Mononuclear cell (primary cell): ENCODE data around the gene MTMR11. TPM values are rescaled to one million over a fixed set of nuclear protein-coding genes. Genes with fewer than 3 reads are reported as not detected.

ENCODE experiments used
- H3K27me3 ChIP-seq: 2 replicates; pipeline ENCODE4 v1.6.0; 2011; ENCODE audit warnings: low read length, control low read depth; ENCODE audit not compliant: insufficient read depth
- H3K4me1 ChIP-seq: 2 replicates; pipeline ENCODE4 v1.5.1; 2011; ENCODE audit warnings: mild to moderate bottlenecking, low read length, control low read depth; ENCODE audit not compliant: insufficient read depth
- H3K4me3 ChIP-seq: 2 replicates; pipeline ENCODE4 v1.5.1; 2011; ENCODE audit warnings: mild to moderate bottlenecking, low read length, moderate library complexity
- H3K9me3 ChIP-seq: 2 replicates; pipeline ENCODE4 v1.5.1; 2011; ENCODE audit warnings: low read depth, mild to moderate bottlenecking, control low read depth, low read length
- total RNA-seq: library from RNA; depleted of rRNA; stranded (reverse); fragments of >200 nt; gene quantifications from one replicate; pipeline ENCODE4 v1.2.3, GENCODE V29; 2012

Gene MTMR11
- total RNA-seq, 1 donor, result 22.9 TPM

DNA sequence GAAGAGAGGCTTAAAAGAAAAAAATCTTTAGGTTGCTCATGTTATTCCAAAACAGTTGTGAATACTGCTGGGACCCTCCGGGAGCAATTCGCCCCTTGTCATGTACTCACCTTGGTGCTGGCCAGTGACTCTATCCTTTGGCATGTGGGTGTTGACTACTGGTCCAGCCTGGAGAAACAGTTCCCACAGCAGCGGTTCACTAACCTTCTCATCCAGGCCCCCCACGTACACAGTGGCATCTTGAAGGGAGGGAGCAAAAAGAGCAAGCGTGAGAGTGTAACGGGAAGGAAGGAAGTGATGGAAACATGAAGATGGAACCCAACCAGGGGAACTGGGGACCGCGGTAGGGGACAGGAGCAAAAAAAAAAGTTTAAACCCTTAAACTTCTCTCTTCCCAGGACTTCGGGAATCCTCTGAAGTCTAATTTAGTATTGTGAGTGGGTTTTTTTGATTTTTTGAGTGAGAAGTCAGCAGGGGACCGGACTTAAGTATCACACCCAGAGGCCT is 9.6 kb downstream of the MTMR11 start:
- peak overlapping the region; percentile 97 for H3K4me3 ChIP-seq
- H3K4me1 ChIP-seq, result peaks cover 59% of the 10 kb centered on the region
- H3K9me3 ChIP-seq, result no peaks in the 10 kb centered on the region
- no peaks in the 10 kb centered on the region for H3K27me3 ChIP-seq

DNA sequence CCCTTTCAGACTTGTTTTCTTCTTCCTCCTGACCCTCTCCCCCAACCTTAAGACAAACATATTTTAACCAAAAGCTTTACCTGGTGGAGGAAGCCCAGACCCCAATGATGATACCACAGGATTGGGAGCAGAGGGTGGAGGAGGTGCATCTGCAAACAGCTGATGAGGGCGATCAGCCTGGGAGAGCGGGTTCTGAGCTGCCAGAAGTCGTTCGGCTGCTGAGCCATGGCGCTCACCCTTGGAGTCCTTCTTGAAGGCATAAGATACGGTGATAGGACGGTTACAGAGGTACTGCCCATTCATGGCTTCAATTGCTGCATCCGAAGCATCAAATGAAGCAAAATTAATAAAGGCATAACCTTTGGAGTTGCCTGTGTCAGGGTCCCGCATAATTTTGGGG is 10.4 kb downstream of the MTMR11 start:
- no peaks in the 10 kb centered on the region for H3K27me3 ChIP-seq
- H3K4me1 ChIP-seq, result peaks cover 51% of the 10 kb centered on the region
- no peak overlapping the region for H3K4me3 ChIP-seq
- H3K9me3 ChIP-seq, result no peaks in the 10 kb centered on the region

DNA sequence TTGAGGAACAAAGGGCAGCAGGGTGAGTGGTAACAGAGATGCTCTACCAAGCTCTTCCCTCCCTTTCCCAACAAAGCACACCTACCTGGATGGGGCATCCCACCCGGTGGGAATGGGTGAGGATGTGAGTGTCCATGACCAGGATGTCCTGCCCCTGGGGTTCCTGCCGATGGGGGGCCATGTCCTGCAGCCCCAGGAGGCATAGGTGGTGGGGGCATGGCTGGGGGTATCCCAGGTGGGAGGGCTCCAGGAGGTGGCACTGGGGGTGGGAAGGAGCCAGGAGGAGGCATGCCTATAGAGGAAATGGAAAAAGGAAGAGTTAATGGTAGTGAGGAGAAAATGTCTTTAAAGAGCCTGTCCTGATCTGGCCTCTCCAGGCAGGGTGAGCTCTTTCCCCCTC is 10.9 kb downstream of the MTMR11 start:
- no peak overlapping the region for H3K4me3 ChIP-seq
- H3K9me3 ChIP-seq, result no peaks in the 10 kb centered on the region
- H3K4me1 ChIP-seq, result peaks cover 45% of the 10 kb centered on the region
- H3K27me3 ChIP-seq, result no peaks in the 10 kb centered on the region

DNA sequence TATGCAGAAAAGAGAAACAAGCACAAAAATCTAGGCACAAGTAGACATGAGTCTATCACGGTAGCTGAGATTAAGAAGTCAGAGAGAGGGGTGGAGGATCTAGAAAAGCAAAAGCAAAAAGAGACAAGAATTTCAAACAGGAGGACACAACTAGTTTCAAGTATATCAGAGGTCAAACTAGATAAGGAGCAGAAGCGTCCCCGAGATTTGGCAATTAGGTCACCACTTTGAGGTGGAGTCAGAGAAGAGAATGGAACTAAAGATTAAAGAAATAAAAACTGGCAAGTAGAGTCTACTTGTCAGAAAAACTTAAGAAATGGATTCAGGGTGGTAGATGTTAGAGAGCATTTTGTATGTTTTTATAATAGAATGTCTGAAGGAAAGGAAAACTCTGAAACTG is 11.3 kb downstream of the MTMR11 start:
- H3K4me3 ChIP-seq, result no peak overlapping the region
- peaks cover 41% of the 10 kb centered on the region for H3K4me1 ChIP-seq
- no peaks in the 10 kb centered on the region for H3K27me3 ChIP-seq
- no peaks in the 10 kb centered on the region for H3K9me3 ChIP-seq

- no peak overlapping the region for H3K4me3 ChIP-seq
- H3K4me1 ChIP-seq, result peaks cover 24% of the 10 kb centered on the region
- no peaks in the 10 kb centered on the region for H3K27me3 ChIP-seq
- H3K9me3 ChIP-seq, result no peaks in the 10 kb centered on the region
Observed at GRCh38 chr1:149923626-149924025, 13.1 kb downstream of the MTMR11 start.

- Histone ChIP-seq H3K4me3 (peak within 1 kb of the TSS; percentile 35), H3K9me3 (no peaks in the 10 kb centered on the region), H3K4me1 (peaks cover 26% of the 10 kb centered on the region), H3K27me3 (peaks cover 2% of the 10 kb centered on the region)
Observed at GRCh38 chr1:149917571-149918144, 19.0 kb downstream of the MTMR11 start, which contains the start of gene SV2A. SV2A (minus strand) TSS chr1:149917844; CDS start chr1:149913840, 4,004 bp downstream.

- Histone ChIP-seq H3K4me3 (no peak overlapping the region), H3K4me1 (peaks cover 26% of the 10 kb centered on the region), H3K9me3 (no peaks in the 10 kb centered on the region), H3K27me3 (peaks cover 2% of the 10 kb centered on the region)
Observed at GRCh38 chr1:149916898-149917252, 19.8 kb downstream of the MTMR11 start.

GRCh38 chr1:149916193-149916897 is 20.3 kb downstream of the MTMR11 start:
- Histone ChIP-seq H3K9me3 (no peaks in the 10 kb centered on the region), H3K27me3 (peaks cover 2% of the 10 kb centered on the region), H3K4me1 (peaks cover 26% of the 10 kb centered on the region), H3K4me3 (no peak overlapping the region)

DNA sequence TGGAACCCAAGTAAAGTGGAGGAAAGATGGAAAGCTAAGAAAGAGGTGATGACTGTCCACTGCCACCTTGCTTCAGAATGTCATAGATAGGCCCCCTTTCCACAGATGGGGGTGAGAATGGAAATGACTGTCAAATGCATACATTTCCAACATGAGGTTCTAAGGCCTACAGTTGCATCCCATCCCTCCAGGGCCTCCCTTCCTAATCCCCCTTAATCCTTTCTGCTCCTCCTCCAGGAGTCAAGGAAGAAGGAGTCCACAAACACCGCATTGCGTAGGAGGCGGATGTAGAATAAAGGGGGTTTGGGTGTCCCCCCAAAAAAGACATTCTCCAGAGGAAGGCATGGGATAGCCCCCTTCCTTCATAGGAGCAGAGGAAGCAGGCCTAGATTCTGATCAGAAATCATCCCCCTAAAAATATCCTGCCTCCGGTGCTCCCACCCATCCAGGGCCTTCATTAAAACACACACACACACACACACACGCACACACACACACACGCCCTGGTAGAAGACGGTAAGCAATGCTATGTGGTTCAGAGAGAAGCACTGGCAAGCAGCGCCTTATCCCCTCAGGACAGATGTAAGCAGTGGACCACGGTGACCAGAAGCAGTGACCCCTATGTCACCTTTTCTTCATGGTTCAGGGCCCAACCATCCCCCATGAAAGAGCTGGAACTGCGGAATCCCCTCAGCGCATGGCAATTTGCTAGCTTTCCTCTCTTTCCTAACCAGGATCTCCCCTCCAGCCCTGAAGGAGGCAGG is 21.1 kb downstream of the MTMR11 start:
- Histone ChIP-seq H3K4me1 (peaks cover 26% of the 10 kb centered on the region), H3K27me3 (peaks cover 2% of the 10 kb centered on the region), H3K9me3 (no peaks in the 10 kb centered on the region), H3K4me3 (no peak overlapping the region)

- Histone ChIP-seq H3K9me3 (no peaks in the 10 kb centered on the region), H3K27me3 (peaks cover 2% of the 10 kb centered on the region), H3K4me1 (peaks cover 26% of the 10 kb centered on the region), H3K4me3 (no peak overlapping the region)
Observed at GRCh38 chr1:149914545-149914944, 22.1 kb downstream of the MTMR11 start.

GRCh38 chr1:149906570-149907075 is 30.1 kb downstream of the MTMR11 start:
- Histone ChIP-seq H3K4me1 (no peaks in the 10 kb centered on the region), H3K4me3 (no peak overlapping the region), H3K27me3 (no peaks in the 10 kb centered on the region), H3K9me3 (no peaks in the 10 kb centered on the region)

GRCh38 chr1:149903836-149904491 is 32.7 kb downstream of the MTMR11 start:
- Histone ChIP-seq H3K9me3 (no peaks in the 10 kb centered on the region), H3K4me3 (no peak overlapping the region), H3K27me3 (no peaks in the 10 kb centered on the region), H3K4me1 (peaks cover 8% of the 10 kb centered on the region)

- Histone ChIP-seq H3K27me3 (no peaks in the 10 kb centered on the region), H3K4me3 (peak within 1 kb of the TSS; percentile 58), H3K9me3 (no peaks in the 10 kb centered on the region), H3K4me1 (peaks cover 8% of the 10 kb centered on the region)
Observed at GRCh38 chr1:149899460-149900284, 37.0 kb downstream of the MTMR11 start, which contains the start of gene BOLA1. BOLA1 (plus strand) TSS chr1:149899568; CDS start chr1:149900060, 492 bp downstream.

DNA sequence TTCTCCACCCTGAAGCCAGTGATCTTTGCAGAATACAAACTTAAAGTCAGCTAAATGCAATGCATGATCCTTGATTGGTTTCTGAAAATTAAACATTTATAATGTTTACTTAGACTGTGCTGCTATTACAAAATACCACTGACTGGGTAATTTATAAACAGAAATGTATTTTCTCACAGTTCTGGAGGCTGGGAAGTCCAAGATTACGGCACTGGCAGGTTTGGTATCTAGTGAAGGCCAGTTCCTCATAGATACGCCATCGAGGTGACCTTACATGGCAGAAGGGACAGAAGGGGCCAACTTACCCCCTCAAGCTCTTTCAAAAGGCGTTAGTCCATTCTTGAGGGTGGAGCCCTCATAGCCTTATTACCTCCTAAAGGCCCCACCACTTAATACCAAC is 40.1 kb downstream of the MTMR11 start:
- Histone ChIP-seq H3K4me1 (peaks cover 8% of the 10 kb centered on the region), H3K27me3 (no peaks in the 10 kb centered on the region), H3K9me3 (no peaks in the 10 kb centered on the region), H3K4me3 (no peak overlapping the region)
